Urothelium cell line (cell line): Measurements from ENCODE around the gene MBTD1.
"Not testable (repeated sequence)": the region's sequence is repeated elsewhere in the genome, so short reads cannot be mapped to it uniquely, and the experiment has no call there.

Experiments
- DNase-seq: peaks from one replicate; pipeline ENCODE4 v3.0.0; 2011; ENCODE audit warnings: low spot score, mixed read lengths
- FAIRE-seq: peaks from 2 replicates; lab custom pipeline; 2011; peaks lifted over from hg19 to GRCh38; lab: Jason Lieb, UNC

Gene MBTD1

GRCh38 chr17:51256101-51256500, 3.7 kb downstream of the MBTD1 start:
- FAIRE-seq (no peak), DNase-seq (no peak)

- no peak for FAIRE-seq
- DNase-seq = no peak
Measured at GRCh38 chr17:51255673-51256072, 4.2 kb downstream of the MBTD1 start.

- DNase-seq (no peak), FAIRE-seq (no peak)
Measured at GRCh38 chr17:51251010-51251409, 8.8 kb downstream of the MBTD1 start.

GRCh38 chr17:51250314-51250840, 9.5 kb downstream of the MBTD1 start:
- DNase-seq = no peak
- FAIRE-seq = no peak

GRCh38 chr17:51245535-51245934, 14.3 kb downstream of the MBTD1 start:
- DNase-seq (no peak), FAIRE-seq (no peak)

GRCh38 chr17:51244041-51244440, 15.8 kb downstream of the MBTD1 start:
- FAIRE-seq = no peak
- DNase-seq = no peak

- DNase-seq = no peak
- FAIRE-seq = no peak
Measured at GRCh38 chr17:51240275-51240674, 19.6 kb downstream of the MBTD1 start.

- DNase-seq = no peak
Measured at GRCh38 chr17:51238255-51238887, 21.5 kb downstream of the MBTD1 start.

GRCh38 chr17:51234162-51234561, 25.7 kb downstream of the MBTD1 start:
- DNase-seq (no peak), FAIRE-seq (no peak)

More at GRCh38 chr17:51238255-51238887, 21.5 kb downstream of the MBTD1 start:
- FAIRE-seq = no peak

GRCh38 chr17:51231999-51232398, 27.9 kb downstream of the MBTD1 start:
- DNase-seq (no peak), FAIRE-seq (no peak)

- no peak for FAIRE-seq
- DNase-seq = no peak
Measured at GRCh38 chr17:51230306-51230705, 29.5 kb downstream of the MBTD1 start.

- DNase-seq (no peak), FAIRE-seq (no peak)
Measured at GRCh38 chr17:51229889-51230288, 30.0 kb downstream of the MBTD1 start.

- no peak for DNase-seq
- no peak for FAIRE-seq
Measured at GRCh38 chr17:51228161-51228560, 31.7 kb downstream of the MBTD1 start.

- FAIRE-seq, DNase-seq: not testable (repeated sequence)
Measured at GRCh38 chr17:51225523-51225922, 34.3 kb downstream of the MBTD1 start.

- FAIRE-seq (no peak), DNase-seq (no peak)
Measured at GRCh38 chr17:51224402-51225262, 35.2 kb downstream of the MBTD1 start.

GRCh38 chr17:51221322-51221721, 38.5 kb downstream of the MBTD1 start:
- FAIRE-seq (no peak), DNase-seq (no peak)

GRCh38 chr17:51217946-51218345, 41.9 kb downstream of the MBTD1 start:
- DNase-seq = no peak
- no peak for FAIRE-seq

GRCh38 chr17:51214920-51215319, 44.9 kb downstream of the MBTD1 start:
- no peak for DNase-seq
- no peak for FAIRE-seq

- DNase-seq = no peak
- FAIRE-seq = no peak
Measured at GRCh38 chr17:51203838-51204237, 56.0 kb downstream of the MBTD1 start.

- FAIRE-seq (no peak), DNase-seq (no peak)
Measured at GRCh38 chr17:51200846-51201245, 59.0 kb downstream of the MBTD1 start.

GRCh38 chr17:51200295-51200694, 59.6 kb downstream of the MBTD1 start:
- no peak for DNase-seq
- FAIRE-seq = no peak

- no peak for FAIRE-seq
Measured at GRCh38 chr17:51197754-51198153, 62.1 kb downstream of the MBTD1 start.

More at GRCh38 chr17:51197754-51198153, 62.1 kb downstream of the MBTD1 start:
- DNase-seq = no peak
